Psoas muscle (tissue), 8 donors: ENCODE data around the gene NDUFAF7. TPM values are rescaled to one million over a fixed set of nuclear protein-coding genes. Genes with fewer than 3 reads are reported as not detected.
"Not testable (repeated sequence)": the region's sequence is repeated elsewhere in the genome, so short reads cannot be mapped to it uniquely, and the experiment has no call there.

Experiments used
- ATAC-seq, 4 donors: fragments of 200-7000 bp; cut with Tn5 transposase; one replicate each; pipeline ENCODE4 v1.9.1; 2020; ENCODE audit warnings: moderate library complexity in 3 of 4, mild to moderate bottlenecking in 2 of 4
- DNase-seq, 2 donors: peaks; one replicate each; pipeline ENCODE4 v3.0.0-alpha.2; 2020
- H3K27ac ChIP-seq: fragments of 200-600 bp; one replicate; pipeline ENCODE4 v1.8.0; 2022
- H3K27me3 ChIP-seq, 3 donors: fragments of 200-600 bp in 1 of 3; one replicate each; pipeline versions ENCODE4 v1.6.1 to v1.8.0; 2013 to 2022; ENCODE audit warnings: low read length in 2 of 3, mild to moderate bottlenecking in 2 of 3, moderate library complexity in 1 of 3; ENCODE audit not compliant: insufficient read depth in 3 of 3
- H3K36me3 ChIP-seq, 2 donors: fragments of 200-600 bp in 1 of 2; one replicate each; pipeline versions ENCODE4 v1.6.1 to v1.8.0; 2013 to 2022; ENCODE audit warnings: low read depth in 1 of 2, mild to moderate bottlenecking in 1 of 2, moderate library complexity in 1 of 2; ENCODE audit not compliant: insufficient read depth in 1 of 2
- H3K4me1 ChIP-seq: fragments of 200-600 bp; one replicate; pipeline ENCODE4 v1.8.0; 2022
- H3K4me3 ChIP-seq: fragments of 200-600 bp; one replicate; pipeline ENCODE4 v1.8.0; 2022; ENCODE audit warnings: mild to moderate bottlenecking
- H3K9me3 ChIP-seq: fragments of 200-600 bp; one replicate; pipeline ENCODE4 v1.8.0; 2022
- WGBS, 3 donors: extraction: QIAGEN DNeasy Blood & Tissue Kit; methylation state at CpG; one replicate each; pipeline versions ENCODE4 v1.1.6 to v1.1.7; 2013; 5-methylcytosine and 5-hydroxymethylcytosine counted together
- intact Hi-C, 2 donors: fragments of 100-400 bp; cut with DNase I; formaldehyde crosslinking; loops; one replicate each; pipeline versions ENCODE4 v1.11.0 to v1.14.2; 2022
- polyA plus RNA-seq, 3 donors: library from polyadenylated mRNA; stranded (reverse); fragments of 200-250 nt; gene quantifications; one replicate each; pipeline ENCODE4 v1.2.3, GENCODE V29; 2013
- total RNA-seq, 4 donors: library from RNA; stranded (reverse); fragmentation: NEBNext Ultra II Directional in 2 of 4; extraction: Animal tissue kit (Norgen Biotek cat#: 25700) in 2 of 4; gene quantifications; one replicate each; pipeline versions ENCODE4 v1.2.1 to v1.2.4, GENCODE V29; 2021 to 2023
- TF ChIP-seq, protein P1 (sequence below): fragments of 200-600 bp; IDR thresholded peaks from one replicate; pipeline ENCODE4 v1.8.0; 2022; ENCODE audit warnings: antibody characterized with exemption
- donor health status: healthy with polysubstance abuse.
- donor health status: DM: no; HTN: no; CAD: no; lungs with moderate emphysema.
- donor health status: Bipolar disorder and iron deficiency.
- donor health status: healthy.
- donor health status: DM: yes; HTN: yes; CAD: no.
- donor health status: DM: no; HTN: no; CAD: no.
- donor health status: DM: no; HTN: no; CAD: no.
- donor health status: DM: yes; HTN: yes; CAD: no.

The NDUFAF7 gene
- total and polyA plus RNA-seq, 7 donors: 15.1 to 31.1 (median 20.8) TPM

DNA sequence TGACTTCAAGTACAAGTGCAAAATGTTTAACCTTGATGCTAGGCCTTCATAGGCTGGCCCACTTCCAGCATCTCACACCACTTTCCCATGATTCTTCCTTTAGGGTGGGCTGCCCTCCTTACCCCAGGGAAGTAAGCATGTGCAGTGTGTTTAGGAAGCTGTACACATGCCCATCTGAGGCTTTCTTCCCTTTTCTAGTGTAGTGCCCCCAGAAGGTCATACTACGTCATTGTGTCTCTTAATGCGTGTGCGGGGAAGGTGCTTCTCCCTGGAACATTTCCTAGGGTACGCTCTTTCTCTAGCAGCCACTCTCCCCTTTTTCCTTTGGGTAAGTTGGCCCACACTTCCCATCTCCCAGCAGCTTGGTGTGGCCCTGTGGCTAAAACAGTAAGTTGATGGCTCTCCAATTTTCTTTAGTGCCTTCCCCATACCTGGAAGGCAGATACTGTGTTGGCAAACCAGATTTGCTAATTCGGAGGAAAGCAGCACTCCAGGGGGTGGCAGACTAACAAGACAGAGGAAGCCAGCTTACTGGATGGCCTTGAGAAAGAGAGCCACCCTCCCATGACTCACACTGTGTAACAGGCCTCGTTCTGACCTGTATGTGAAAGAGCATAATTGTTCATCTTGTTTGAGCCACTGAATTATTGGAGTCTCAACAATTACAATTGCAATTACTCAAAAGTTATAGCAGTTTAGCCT is 41.9 kb upstream of the NDUFAF7 start:
- 72 to 80% (median 76%) methylated on average over 6 of the region's 6 CpGs for WGBS, 3 donors
- Histone ChIP-seq H3K27me3 (peaks cover 0 to 3% (median 0%) of the 10 kb centered on the region in 3 donors), H3K9me3 (no peaks in the 10 kb centered on the region), H3K36me3 (no peaks in the 10 kb centered on the region), H3K4me1 (no peaks in the 10 kb centered on the region), H3K4me3 (no peak overlapping the region), H3K27ac (no peak overlapping the region)
- DNase-seq: no peak
- TF ChIP-seq, protein P1, sequence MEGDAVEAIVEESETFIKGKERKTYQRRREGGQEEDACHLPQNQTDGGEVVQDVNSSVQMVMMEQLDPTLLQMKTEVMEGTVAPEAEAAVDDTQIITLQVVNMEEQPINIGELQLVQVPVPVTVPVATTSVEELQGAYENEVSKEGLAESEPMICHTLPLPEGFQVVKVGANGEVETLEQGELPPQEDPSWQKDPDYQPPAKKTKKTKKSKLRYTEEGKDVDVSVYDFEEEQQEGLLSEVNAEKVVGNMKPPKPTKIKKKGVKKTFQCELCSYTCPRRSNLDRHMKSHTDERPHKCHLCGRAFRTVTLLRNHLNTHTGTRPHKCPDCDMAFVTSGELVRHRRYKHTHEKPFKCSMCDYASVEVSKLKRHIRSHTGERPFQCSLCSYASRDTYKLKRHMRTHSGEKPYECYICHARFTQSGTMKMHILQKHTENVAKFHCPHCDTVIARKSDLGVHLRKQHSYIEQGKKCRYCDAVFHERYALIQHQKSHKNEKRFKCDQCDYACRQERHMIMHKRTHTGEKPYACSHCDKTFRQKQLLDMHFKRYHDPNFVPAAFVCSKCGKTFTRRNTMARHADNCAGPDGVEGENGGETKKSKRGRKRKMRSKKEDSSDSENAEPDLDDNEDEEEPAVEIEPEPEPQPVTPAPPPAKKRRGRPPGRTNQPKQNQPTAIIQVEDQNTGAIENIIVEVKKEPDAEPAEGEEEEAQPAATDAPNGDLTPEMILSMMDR: no peak
- ATAC-seq: no peak
- intact Hi-C loops: no loop called here

GRCh38 chr2:37190290-37190689 is 41.2 kb upstream of the NDUFAF7 start:
- ATAC-seq: no peak
- WGBS, 3 donors: 84 to 92% (median 86%) methylated on average over 4 of the region's 4 CpGs
- H3K9me3 ChIP-seq: no peaks in the 10 kb centered on the region
- H3K27me3 ChIP-seq: peaks cover 0 to 3% (median 0%) of the 10 kb centered on the region in 3 donors
- intact Hi-C loops: no loop called here
- DNase-seq: no peak
- H3K4me1 ChIP-seq: no peaks in the 10 kb centered on the region
- no peak overlapping the region for H3K27ac ChIP-seq
- H3K36me3 ChIP-seq: no peaks in the 10 kb centered on the region
- no peak overlapping the region for H3K4me3 ChIP-seq
- TF ChIP-seq, protein P1: no peak

- ATAC-seq: no peak
- no peaks in the 10 kb centered on the region for H3K27me3 ChIP-seq
These were observed 40.2 kb upstream of the NDUFAF7 start for GRCh38 chr2:37191253-37191652.

GRCh38 chr2:37191747-37192146 is 39.7 kb upstream of the NDUFAF7 start:
- TF ChIP-seq, protein P1: no peak
- ATAC-seq: no peak
- no peaks in the 10 kb centered on the region for H3K36me3 ChIP-seq
- no peak overlapping the region for H3K27ac ChIP-seq
- intact Hi-C loops: no loop called here
- no peaks in the 10 kb centered on the region for H3K4me1 ChIP-seq
- H3K4me3 ChIP-seq: no peak overlapping the region
- no peak for DNase-seq
- WGBS, 3 donors: 80 to 86% (median 84%) methylated on average over 6 of the region's 6 CpGs
- no peaks in the 10 kb centered on the region for H3K9me3 ChIP-seq
- H3K27me3 ChIP-seq: no peaks in the 10 kb centered on the region

More at GRCh38 chr2:37191253-37191652, 40.2 kb upstream of the NDUFAF7 start:
- no peak for DNase-seq
- Histone ChIP-seq H3K4me3 (no peak overlapping the region), H3K36me3 (no peaks in the 10 kb centered on the region), H3K4me1 (no peaks in the 10 kb centered on the region), H3K9me3 (no peaks in the 10 kb centered on the region), H3K27ac (no peak overlapping the region)
- WGBS, 3 donors: 71 to 80% (median 73%) methylated on average over 4 of the region's 4 CpGs
- intact Hi-C loops: no loop called here
- TF ChIP-seq, protein P1: no peak

- no peaks in the 10 kb centered on the region for H3K9me3 ChIP-seq
- H3K4me1 ChIP-seq: peaks cover 6% of the 10 kb centered on the region
- TF ChIP-seq, protein P1: no peak
- H3K27me3 ChIP-seq: no peaks in the 10 kb centered on the region
- H3K36me3 ChIP-seq: no peaks in the 10 kb centered on the region
- no peak for DNase-seq
- intact Hi-C loops: no loop called here
- 88 to 89% (median 89%) methylated on average over 1 of the region's 1 CpG for WGBS, 3 donors
- ATAC-seq: no peak
- H3K27ac ChIP-seq: no peak overlapping the region
- H3K4me3 ChIP-seq: no peak overlapping the region
These were observed 38.9 kb upstream of the NDUFAF7 start for GRCh38 chr2:37192551-37192950.

DNA sequence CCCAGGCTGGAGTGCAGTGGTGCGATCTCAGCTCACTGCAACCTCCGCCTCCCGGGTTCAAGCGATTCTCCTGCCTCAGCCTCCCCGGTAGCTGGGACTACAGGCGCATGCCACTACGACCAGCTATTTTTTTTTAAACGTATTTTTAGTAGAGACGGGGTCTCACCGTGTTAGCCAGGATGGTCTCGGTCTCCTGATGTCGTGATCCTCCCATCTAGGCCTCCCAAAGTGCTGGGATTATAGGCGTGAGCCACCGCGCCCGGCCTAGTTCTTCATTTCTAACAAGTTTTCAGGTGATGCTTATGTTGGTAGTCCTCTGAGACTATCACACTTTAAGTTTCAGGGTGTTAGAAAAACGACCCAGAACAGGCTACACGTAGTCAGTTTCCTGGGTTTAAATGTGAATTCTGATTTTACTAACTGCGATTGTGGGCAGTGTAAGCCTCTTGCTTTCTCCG is 35.6 kb upstream of the NDUFAF7 start:
- intact Hi-C loops, H3K9me3 ChIP-seq, DNase-seq, H3K27me3 ChIP-seq, ATAC-seq: not testable (repeated sequence)
- H3K36me3 ChIP-seq: peaks cover 5 to 14% of the 10 kb centered on the region in 2 donors
- peak overlapping the region; percentile 92 for H3K27ac ChIP-seq
- peaks cover 10% of the 10 kb centered on the region for H3K4me1 ChIP-seq
- WGBS, 3 donors: 80 to 83% (median 81%) methylated on average over 20 of the region's 20 CpGs
- peak overlapping the region; percentile 99 for H3K4me3 ChIP-seq
